ENCODE data around the gene DIPK1B. TPM values are rescaled to one million over a fixed set of nuclear protein-coding genes. Genes with fewer than 3 reads are reported as not detected.

The DIPK1B gene
- total and polyA plus RNA-seq, 2 donors, result 10.8 to 18.9 TPM

DNA sequence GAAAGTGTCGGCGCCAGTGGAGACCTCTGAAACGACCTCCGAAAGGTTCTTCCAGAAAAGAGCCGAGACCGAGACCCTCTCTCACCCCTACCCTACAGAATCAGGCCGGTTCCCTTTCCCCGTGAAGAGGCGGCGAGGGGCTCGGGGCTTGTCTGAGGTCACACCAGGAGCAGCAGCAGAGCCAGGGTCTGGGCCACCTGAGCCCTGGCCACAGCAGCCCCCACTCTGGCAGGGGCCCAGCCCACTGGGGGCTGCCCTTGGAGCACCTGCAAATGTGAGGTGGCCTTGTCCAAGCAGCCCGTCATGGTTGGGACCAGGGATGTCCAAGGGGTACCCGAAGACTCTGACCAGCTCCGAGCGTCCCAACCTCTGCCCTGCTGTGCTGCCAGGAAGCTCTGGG is 34.3 kb upstream of the DIPK1B start:
- H3K4me3 ChIP-seq (ENCODE audit: low read depth, low read length), result no peak overlapping the region
- no peaks in the 10 kb centered on the region for H3K4me1 ChIP-seq (ENCODE audit: insufficient read depth)
- WGBS, result 94% methylated on average over 15 of the region's 15 CpGs
- H3K27ac ChIP-seq (ENCODE audit: low read depth), result no peak overlapping the region
- no peaks in the 10 kb centered on the region for H3K36me3 ChIP-seq (ENCODE audit: insufficient read depth)
- DNase-seq (ENCODE audit: extremely low spot score), result no peak

DNA sequence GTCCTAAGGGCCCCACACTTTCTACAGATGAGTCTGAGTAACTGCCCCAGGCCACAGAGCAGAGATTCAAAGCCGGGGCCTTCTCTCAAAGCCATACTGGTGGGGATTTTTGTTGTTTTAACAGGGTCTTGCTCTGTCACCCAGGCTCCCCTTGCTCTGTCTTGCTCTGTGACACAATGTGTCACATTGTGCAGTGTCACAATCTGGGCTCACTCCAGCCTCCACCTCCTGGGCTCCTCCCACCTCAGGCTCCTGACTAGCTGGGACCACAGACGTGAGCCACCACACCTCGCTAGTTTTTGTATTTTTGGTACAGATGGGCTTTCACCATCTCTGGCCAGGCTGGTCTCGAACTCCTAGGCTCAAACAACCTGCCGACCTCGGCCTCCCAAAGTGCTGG is 33.7 kb upstream of the DIPK1B start:
- 91% methylated on average over 6 of the region's 6 CpGs for WGBS
- no peaks in the 10 kb centered on the region for H3K36me3 ChIP-seq (ENCODE audit: insufficient read depth)

DNA sequence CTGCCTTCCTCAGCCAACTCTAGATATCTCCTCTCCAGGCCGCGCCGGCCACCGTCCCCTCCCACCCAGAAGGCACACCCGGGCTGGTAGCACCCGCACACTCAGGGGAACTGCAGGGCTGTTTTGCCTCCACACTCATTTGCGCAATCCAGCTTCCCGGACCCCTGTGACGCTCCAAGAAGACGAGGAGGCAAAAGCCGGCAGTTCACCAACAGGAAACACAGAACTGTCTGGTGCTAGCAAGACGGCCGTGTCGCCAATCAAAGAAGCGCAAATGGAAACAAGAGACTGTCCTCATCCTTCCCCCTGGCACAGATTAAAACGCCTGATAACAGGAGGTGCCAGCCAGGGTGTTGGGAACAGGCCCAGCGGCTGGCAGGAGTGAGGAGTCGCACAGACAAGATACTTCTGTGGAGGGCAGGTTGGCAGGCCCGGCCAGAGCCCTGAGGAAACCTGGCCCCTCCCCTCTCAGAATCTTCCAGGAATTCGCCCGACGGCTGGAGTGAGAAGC is 32.9 kb upstream of the DIPK1B start:
- Histone ChIP-seq H3K36me3 (ENCODE audit: insufficient read depth) (no peaks in the 10 kb centered on the region), H3K27ac (ENCODE audit: low read depth) (no peak overlapping the region), H3K4me1 (ENCODE audit: insufficient read depth) (no peaks in the 10 kb centered on the region), H3K4me3 (ENCODE audit: low read depth, low read length) (no peak overlapping the region)
- WGBS, result 73% methylated on average over 22 of the region's 22 CpGs
- no peak for DNase-seq (ENCODE audit: extremely low spot score)

More for the DNA sequence above, 33.7 kb upstream of the DIPK1B start:
- no peak overlapping the region for H3K4me3 ChIP-seq (ENCODE audit: low read depth, low read length)
- no peak for DNase-seq (ENCODE audit: extremely low spot score)
- no peak overlapping the region for H3K27ac ChIP-seq (ENCODE audit: low read depth)
- no peaks in the 10 kb centered on the region for H3K4me1 ChIP-seq (ENCODE audit: insufficient read depth)

DNA sequence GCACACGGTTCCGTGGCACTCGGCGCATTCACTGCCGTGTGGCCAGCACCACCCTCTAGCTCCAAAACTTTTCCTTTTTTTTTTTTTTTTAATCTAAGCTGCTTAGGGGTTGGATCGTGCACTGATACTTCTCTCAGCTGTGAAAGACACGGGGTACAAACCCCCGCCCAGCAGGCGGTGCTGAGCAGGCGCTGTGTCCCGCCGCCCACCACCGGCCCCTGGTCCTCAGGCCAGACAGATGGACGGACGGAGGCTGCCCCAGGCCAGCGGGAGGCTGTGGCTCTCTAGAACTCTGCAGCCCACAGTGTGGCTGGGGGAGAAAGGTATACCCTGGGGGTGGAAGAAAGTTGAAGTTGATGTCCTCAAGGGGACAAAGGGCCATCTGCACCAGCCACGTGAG is 31.3 kb upstream of the DIPK1B start:
- DNase-seq (ENCODE audit: extremely low spot score), result no peak
- Histone ChIP-seq H3K4me3 (ENCODE audit: low read depth, low read length) (no peak overlapping the region), H3K4me1 (ENCODE audit: insufficient read depth) (no peaks in the 10 kb centered on the region), H3K36me3 (ENCODE audit: insufficient read depth) (no peaks in the 10 kb centered on the region), H3K27ac (ENCODE audit: low read depth) (no peak overlapping the region)
- WGBS, result 96% methylated on average over 17 of the region's 17 CpGs

DNA sequence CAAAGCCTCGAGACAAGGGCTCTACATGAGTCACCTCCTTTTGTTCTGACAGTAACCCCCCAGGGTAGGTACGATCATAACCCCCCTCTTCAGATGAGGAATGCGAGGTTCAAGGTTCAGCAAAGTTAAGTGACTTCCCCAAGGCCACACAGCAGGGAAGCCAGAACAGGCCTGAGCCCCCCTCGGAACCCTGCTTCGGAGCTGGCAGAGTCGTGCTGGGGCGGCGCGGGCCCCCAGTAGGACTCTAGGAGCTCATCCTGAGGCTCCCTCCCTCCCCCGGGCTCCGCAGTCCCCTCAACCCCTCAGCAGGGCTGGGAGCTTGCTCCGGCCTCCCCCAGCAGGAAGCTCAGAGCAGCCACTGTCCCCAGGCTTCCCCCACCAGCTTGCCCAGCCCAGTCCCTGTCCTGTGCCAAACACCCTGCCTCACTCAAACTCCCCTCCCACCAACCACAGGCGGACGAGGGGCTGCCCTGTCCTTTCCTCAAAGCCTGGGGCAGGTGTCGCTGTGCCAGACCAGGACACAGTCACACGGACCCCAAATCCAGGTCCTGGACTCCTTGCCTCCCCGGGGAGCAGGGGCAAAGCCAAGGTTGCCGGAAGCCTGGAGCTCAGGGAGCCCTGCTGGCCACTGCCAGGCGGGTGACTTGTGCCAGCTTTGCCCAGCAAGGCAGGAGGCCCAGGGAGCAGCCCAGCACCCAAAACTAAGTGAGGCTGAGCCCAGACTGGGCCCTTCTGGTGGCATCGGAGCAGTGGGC is 30.2 kb upstream of the DIPK1B start:
- WGBS, result 93% methylated on average over 20 of the region's 20 CpGs
- no peaks in the 10 kb centered on the region for H3K36me3 ChIP-seq (ENCODE audit: insufficient read depth)

DNA sequence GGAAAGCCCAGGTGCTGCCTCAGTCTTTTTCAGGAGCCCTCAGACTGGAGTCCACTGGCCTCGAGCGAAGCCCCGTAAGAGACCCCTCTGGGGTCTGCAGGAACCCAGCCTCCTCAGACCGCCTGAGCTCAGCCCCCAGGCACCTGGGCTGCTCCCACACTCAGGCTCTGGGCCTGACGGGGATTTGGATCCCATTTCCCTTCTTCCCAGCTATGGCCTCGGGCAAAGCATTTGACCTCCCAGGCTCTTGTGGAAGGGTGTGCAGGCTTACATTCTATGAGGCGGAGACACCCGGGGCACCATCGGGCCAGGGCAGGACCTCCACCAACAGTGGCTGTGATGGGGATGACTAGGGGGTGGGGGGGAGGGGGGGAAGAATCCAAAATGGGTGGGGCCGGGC is 29.7 kb upstream of the DIPK1B start:
- DNase-seq (ENCODE audit: extremely low spot score), result no peak
- 91% methylated on average over 10 of the region's 10 CpGs for WGBS
- no peak overlapping the region for H3K4me3 ChIP-seq (ENCODE audit: low read depth, low read length)
- no peaks in the 10 kb centered on the region for H3K36me3 ChIP-seq (ENCODE audit: insufficient read depth)
- no peaks in the 10 kb centered on the region for H3K4me1 ChIP-seq (ENCODE audit: insufficient read depth)
- no peak overlapping the region for H3K27ac ChIP-seq (ENCODE audit: low read depth)

More for the DNA sequence above, 30.2 kb upstream of the DIPK1B start:
- H3K4me1 ChIP-seq (ENCODE audit: insufficient read depth), result no peaks in the 10 kb centered on the region
- DNase-seq (ENCODE audit: extremely low spot score), result no peak
- no peak overlapping the region for H3K27ac ChIP-seq (ENCODE audit: low read depth)
- H3K4me3 ChIP-seq (ENCODE audit: low read depth, low read length), result no peak overlapping the region

DNA sequence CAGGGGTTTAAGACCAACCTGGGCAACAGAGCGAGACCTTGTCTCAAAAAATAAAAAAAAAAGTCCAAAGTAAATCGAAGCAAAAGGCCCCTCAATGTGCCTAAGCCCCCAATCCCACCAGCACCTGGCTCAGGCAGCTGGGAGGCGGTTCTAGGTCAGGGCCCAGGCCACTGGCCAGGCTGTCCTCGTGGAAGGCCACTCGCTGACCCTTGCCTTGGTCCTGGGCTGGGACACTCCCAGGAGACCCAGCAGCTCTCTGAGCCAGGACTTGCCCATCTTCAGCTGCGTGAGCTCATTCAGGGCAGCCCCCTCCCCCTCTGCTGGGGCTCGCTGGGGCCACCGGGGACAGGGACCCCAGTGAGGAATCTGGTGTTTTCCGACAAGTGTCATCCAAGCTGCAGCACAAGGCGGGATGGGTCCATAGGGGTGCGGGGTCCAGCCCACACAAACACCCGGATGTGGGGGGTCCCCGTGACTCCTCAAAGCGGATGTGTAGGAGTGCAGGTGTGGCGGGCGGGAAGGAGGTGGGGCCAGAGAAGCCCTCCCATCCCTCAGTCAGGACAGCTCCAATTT is 29.1 kb upstream of the DIPK1B start:
- H3K4me3 ChIP-seq (ENCODE audit: low read depth, low read length), result no peak overlapping the region
- no peaks in the 10 kb centered on the region for H3K4me1 ChIP-seq (ENCODE audit: insufficient read depth)
- WGBS, result 93% methylated on average over 16 of the region's 16 CpGs
- no peak overlapping the region for H3K27ac ChIP-seq (ENCODE audit: low read depth)
- no peak for DNase-seq (ENCODE audit: extremely low spot score)
- H3K36me3 ChIP-seq (ENCODE audit: insufficient read depth), result no peaks in the 10 kb centered on the region

DNA sequence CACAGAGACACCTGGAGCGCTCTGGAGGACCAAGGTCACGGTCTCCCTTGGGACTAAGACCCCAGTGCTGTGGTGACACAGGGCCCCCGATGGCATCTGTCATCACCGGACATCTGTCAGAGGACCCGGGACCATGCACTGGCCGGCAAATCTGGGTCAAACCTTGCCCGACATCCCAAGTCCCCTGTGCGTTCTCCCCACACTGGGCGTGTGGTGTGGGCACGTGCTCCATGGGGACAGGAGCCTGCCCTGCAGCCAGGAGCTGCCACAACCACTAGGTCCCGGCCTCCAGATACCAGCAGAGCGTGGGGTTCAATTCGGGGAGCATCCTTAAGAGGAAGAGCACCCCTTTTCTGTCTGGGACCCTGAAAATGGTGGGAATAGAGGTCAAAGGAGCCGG is 28.6 kb upstream of the DIPK1B start:
- Histone ChIP-seq H3K36me3 (ENCODE audit: insufficient read depth) (no peaks in the 10 kb centered on the region), H3K4me3 (ENCODE audit: low read depth, low read length) (no peak overlapping the region), H3K4me1 (ENCODE audit: insufficient read depth) (no peaks in the 10 kb centered on the region), H3K27ac (ENCODE audit: low read depth) (no peak overlapping the region)
- WGBS, result 88% methylated on average over 14 of the region's 14 CpGs
- DNase-seq (ENCODE audit: extremely low spot score), result no peak

DNA sequence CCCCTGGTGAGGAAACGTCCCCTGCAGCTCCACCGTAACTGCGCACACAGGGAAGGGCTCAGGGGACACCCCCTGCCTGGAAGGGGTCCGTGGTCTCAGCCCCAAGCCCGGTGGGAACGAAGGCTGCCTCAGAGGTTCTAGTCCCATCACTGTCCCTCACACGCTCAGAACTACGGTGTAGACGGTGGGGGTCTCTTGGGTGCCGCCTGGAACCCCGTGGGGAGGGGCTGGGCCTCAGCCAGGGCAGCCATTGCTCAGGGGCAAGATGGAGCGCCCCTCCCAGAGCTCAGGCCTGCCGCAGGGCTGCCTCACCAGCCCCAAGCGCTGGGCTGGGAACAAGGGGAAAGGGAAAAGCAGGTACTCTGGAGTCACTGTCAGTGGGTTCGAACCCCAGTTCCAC is 28.0 kb upstream of the DIPK1B start:
- 86% methylated on average over 15 of the region's 15 CpGs for WGBS
- DNase-seq (ENCODE audit: extremely low spot score), result no peak
- no peaks in the 10 kb centered on the region for H3K36me3 ChIP-seq (ENCODE audit: insufficient read depth)
- no peak overlapping the region for H3K4me3 ChIP-seq (ENCODE audit: low read depth, low read length)
- H3K4me1 ChIP-seq (ENCODE audit: insufficient read depth), result no peaks in the 10 kb centered on the region
- H3K27ac ChIP-seq (ENCODE audit: low read depth), result no peak overlapping the region

DNA sequence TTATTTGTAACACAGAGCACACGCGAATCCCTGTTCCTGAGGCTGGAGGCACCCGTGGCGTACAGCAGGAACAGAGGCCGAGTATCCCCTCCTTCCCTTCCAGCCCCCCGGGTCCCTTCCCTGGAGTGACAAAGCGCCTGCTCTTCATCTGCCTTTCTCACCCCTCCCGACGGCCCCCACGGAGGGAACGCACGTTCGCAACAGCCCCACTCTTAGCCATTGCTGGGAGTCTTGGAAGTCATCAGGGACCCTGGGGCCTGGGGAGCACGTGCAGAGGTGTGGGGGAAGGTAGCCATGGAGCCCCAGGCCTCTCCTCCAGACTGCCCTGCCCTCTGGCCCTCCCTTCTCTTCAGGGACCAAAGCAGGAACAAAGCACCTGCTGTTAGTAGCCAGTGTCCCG is 27.6 kb upstream of the DIPK1B start:
- no peak overlapping the region for H3K27ac ChIP-seq (ENCODE audit: low read depth)
- no peaks in the 10 kb centered on the region for H3K36me3 ChIP-seq (ENCODE audit: insufficient read depth)
- no peaks in the 10 kb centered on the region for H3K4me1 ChIP-seq (ENCODE audit: insufficient read depth)
- H3K4me3 ChIP-seq (ENCODE audit: low read depth, low read length), result no peak overlapping the region
- 91% methylated on average over 15 of the region's 15 CpGs for WGBS
- no peak for DNase-seq (ENCODE audit: extremely low spot score)

DNA sequence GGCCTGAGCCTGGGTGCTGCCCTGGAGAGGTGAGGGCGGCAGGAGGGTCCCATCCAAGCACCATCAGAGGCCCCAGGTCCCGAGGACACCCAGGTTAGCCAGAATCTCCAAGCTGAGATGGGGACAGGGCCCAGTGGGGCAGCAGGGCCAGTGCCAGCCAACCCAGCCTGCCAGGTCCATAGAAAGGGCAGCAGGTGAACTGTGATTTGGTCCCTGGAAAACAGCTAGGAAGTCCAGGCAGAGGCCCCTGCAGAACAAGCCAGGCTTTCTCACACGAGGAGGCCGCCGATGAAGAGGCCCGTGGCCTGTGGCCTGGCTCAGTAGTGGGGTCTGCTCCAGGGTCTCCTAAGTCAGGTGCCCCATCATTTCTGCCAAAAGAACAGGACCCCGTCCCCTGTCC is 27.2 kb upstream of the DIPK1B start:
- H3K4me3 ChIP-seq (ENCODE audit: low read depth, low read length), result no peak overlapping the region
- 92% methylated on average over 7 of the region's 7 CpGs for WGBS
- no peak for DNase-seq (ENCODE audit: extremely low spot score)
- H3K36me3 ChIP-seq (ENCODE audit: insufficient read depth), result no peaks in the 10 kb centered on the region
- H3K4me1 ChIP-seq (ENCODE audit: insufficient read depth), result no peaks in the 10 kb centered on the region
- no peak overlapping the region for H3K27ac ChIP-seq (ENCODE audit: low read depth)

DNA sequence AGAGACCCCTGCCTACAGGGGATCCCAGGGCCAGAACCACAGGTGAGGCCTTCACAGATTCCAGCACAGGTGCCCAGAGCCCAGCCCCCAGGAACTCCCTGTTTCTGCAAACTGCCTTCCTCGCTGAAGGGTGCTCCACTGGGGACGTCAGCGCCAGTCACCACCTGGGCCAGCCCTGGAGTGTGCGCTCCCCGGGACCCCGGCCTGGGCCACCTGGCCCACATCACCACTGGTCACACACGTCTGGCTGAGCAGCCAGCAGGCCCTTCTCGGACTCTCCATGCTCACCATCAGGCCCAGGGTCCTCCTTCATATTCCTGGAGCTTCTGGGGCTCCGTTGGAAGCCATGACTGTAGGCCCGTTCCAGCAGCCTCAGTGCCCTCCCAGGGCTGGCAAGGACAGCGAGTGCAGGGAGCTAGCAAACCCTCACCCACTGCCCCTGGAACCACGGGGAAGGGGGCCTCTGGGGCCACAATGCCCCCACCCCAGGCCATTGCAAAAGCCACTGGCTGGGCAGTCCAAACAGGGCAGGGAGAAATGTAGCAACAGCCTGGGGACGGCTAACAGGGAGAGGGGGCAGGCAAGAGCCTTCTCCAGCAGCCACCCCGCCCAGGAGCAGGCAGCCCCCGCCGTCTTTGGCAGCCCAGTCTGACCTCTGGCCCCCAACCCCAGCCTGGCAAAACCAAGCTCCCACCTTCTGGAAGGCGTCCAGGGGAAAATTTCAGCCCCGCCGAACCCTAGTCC is 26.4 kb upstream of the DIPK1B start:
- 50% methylated on average over 19 of the region's 19 CpGs for WGBS
- peak overlapping the region; percentile 80 for H3K4me3 ChIP-seq (ENCODE audit: low read depth, low read length)
- no peaks in the 10 kb centered on the region for H3K4me1 ChIP-seq (ENCODE audit: insufficient read depth)
- H3K36me3 ChIP-seq (ENCODE audit: insufficient read depth), result no peaks in the 10 kb centered on the region
- no peak for DNase-seq (ENCODE audit: extremely low spot score)
- H3K27ac ChIP-seq (ENCODE audit: low read depth), result no peak overlapping the region

DNA sequence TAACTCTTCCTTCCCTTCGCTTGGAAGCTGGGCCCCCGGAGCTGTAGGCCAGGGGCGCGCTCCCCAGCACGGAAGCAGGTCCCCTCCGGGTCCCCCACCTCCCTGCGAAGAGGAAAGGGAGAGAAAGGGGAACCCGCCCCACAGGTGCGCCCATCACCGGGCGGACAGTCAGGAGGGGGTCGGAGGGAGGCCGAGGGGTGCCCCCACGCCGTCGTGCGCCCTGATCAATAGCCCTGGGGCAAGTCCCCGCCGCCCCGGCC is 25.9 kb upstream of the DIPK1B start:
- Histone ChIP-seq H3K27ac (ENCODE audit: low read depth) (no peak overlapping the region), H3K4me1 (ENCODE audit: insufficient read depth) (no peaks in the 10 kb centered on the region), H3K4me3 (ENCODE audit: low read depth, low read length) (peak overlapping the region; percentile 80), H3K36me3 (ENCODE audit: insufficient read depth) (no peaks in the 10 kb centered on the region)
- 7% methylated on average over 20 of the region's 20 CpGs for WGBS
- no peak for DNase-seq (ENCODE audit: extremely low spot score)
